ENCODE results near the gene MTG2.

MTG2 gene

DNA sequence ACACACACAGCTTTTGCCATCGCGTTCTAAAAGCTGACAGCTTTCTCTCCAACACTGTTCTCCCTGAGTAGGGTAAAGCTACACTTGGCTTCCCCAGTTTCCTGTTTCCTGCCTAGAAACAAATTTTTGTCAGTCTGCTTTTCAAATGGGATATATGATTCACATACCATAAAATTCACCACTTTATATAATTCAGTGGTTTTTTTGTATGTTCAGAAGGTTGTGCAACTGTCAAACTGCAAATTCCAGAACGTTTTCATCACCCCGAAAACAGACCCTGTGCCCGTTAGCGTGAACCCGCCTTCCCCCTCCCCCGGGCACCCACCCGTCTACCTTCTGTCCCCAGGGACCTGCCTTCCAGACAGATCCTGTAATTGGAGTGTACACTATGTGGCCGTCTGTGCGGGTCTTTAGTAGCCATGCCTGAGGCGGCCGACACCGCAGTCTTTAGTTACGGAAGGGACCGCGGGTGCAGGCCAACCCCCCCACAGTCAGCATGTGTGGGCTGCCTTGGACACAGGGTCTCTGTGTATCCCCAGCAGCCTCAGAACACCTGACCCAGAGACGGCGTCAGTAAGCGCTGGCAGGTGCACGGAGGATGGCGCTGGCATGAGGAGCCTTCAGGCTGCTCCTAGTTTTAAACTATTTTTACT, 20.7 kb downstream of the MTG2 start:
- DNase-seq (ENCODE audit: low read depth in 2 of 2, low spot score in 1 of 2): no peak

DNA sequence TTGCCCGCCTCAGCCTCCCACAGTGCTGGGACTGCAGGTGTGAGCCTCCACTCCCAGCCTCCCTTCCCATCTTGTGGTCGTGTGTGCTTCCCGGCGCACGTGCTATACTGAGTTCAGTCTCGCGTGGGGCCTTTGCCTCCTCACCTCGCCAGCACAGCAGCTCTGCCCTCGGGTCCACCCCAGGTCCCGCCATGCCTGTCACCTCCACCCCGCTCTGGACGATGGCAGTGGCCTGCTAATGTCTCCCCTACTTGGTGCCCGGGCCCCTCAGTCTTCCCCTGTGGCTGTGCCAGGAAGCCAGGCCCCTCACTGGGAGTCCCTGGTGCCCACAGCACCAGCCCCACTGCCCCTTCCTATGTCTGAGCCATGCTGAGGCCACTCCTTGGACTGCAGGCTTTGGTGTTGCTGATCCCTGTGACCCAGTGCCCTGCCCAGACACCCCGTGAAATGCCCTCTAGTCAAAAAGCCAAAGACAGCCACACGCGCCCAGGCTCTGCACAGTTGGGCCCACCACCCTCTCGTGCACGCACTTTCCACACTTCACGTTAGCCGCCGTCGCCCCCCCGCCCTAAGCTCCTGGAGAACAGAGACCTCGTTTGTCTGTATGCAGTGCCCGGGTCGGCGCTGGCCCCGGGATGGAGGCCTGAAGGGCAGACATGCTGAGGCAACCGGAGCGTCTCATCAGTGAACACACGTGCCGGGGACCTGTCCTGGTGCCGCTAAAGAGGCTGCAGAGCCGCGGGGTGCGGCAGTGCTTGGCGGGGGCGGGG, 23.0 kb downstream of the MTG2 start:
- no peak for DNase-seq (ENCODE audit: low read depth in 2 of 2, low spot score in 1 of 2)

DNA sequence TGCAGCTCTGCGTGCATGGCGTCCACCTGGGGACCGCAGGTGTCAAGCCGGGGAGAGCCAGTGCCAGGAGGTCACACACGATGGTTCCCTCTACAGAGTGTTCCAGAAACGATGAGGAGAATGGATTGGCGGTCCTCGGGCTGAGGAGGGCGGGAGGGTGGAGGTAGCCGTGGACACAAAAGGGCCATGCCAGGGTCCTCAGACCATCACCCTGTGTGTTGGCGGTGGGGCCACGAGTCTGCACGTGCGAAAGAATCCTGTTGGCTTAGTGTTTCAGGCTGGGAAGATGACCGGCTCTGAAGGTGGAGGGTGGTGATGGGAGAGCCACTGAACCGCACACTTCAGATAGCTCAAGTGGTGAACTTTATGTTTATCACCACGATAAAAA, 23.6 kb downstream of the MTG2 start:
- DNase-seq (ENCODE audit: low read depth in 2 of 2, low spot score in 1 of 2): no peak

DNA sequence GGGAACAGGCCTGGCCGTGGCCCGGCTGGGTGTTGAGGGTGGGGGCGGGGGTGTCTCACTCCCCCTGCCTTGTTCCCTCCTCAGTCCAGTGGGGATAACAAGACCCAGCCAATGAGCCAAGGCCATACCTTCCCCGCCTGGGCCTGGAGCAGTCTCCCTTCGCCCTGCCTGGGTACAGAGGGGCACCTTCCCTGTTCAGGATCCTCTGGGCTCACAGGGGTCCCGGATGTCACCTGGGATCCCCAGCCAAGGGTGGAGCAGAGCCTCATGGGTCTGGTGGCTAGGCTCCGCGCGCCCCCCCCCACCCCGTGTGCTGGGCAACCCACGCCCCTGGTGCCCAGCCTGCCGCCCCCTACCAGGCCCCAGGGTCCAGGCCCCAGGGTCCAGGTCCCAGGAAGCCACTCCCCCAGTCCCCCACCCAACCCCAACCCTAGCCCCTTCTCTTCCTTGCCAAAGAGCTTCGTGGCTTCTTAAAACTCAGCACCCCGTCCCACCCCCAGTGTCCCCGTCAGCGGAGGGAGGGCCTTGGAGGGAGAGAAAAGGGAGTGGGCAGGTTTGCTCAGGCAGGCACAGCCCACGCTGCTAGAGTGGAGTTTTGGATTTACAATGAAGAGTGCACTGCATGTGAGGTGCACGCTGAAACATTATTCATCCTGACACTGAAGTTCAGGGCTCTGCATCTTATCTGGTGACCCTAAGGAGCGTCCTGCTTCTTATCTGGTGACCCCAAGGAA, 25.4 kb downstream of the MTG2 start:
- DNase-seq (ENCODE audit: low read depth in 2 of 2, low spot score in 1 of 2): no peak

DNA sequence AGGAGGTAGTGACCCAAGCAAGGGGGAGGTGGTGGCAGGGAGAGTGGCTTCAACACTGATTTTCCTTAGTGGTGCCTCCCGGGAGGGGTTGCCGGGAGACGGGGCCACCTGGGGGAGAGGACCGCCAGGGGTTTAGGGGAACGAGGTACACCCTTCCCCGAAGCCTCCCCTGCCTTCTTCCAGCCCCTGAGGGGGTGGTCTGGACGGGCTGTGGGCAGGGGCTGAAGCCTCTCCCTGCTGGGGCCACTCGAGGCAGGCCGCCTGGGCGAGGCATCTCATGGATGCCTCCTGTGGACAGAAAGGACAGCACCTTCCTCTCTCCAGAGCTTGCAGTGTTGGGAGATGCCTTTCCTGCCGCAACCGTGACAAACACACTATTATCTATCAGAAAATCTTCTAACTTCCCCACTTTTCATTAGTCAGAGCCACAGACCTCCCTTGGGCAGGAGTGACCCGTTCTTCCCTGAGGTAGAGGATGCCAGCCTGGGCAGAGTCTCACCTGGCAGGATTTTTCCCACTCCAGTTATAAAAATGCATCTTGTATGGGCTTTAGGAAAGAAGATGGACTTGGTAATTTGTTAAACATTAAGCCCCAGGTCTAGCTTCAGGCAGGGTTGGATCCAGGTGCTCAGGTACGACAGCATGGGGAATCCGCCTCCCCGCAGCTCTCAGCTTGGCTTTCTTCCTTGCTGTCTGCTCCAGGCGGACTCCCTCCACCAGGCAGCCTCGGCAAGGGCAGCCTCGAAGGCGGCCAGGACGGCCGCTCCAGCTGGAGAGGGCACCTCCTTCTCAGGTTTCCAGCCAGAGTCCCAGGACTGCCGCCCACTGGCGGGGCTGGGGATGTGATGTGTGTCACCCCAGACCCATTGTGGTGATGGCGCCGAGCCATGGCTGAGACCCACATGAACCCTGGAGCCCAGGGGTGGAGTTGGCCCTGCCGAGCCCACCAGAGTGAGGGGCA, 26.2 kb downstream of the MTG2 start:
- DNase-seq (ENCODE audit: low read depth in 2 of 2, low spot score in 1 of 2): no peak

DNA sequence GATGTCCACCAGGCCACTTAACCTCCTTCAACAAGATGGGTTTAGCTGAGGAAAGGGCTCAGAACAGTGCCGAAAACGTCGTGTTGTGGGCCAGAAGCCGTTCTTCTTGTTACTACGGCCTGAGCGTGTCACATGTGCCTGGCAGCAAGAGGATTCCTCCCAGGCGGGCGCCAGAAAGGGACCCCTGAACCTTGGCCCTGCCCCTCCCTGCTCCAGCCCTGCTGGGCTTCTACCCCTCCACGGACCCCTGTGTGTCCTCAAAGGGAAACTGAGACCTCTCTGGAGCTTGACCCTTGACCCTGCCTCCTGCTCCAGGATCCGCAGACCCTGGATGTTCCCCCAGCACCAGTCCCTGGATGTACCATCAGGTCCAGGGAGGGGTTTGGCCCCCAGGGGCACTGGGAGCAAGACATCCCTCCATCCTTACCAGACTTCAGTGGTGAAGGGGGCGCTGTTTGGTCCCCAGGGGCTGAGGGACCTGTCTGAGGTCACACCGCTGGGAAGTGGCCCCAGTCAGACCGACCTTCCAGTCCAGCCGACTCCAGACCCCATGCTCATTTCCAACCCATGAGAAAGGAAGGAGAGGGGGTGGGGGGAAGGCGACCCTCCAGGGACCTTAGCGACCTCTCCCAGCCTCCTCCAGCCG, 27.1 kb downstream of the MTG2 start:
- DNase-seq (ENCODE audit: low read depth in 2 of 2, low spot score in 1 of 2): no peak

DNA sequence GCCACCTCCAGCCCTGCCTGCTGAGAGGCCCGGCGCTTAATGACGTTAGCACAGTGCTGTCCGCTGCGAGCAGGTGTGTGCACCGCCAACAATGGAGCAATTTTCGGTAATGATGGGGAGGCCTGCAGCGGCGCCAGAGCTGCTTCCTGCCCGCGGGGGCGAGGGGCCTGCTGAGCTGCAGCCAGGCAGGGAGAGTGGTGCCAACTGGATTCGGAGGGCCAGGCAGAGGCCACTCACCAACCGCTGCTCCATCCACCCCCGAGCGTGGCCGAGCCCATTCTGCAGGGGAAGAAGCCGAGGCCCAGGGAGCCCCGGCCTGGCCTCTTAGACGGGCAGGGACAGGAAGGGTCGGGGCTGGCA, 27.6 kb downstream of the MTG2 start:
- DNase-seq (ENCODE audit: low read depth in 2 of 2, low spot score in 1 of 2): no peak

DNA sequence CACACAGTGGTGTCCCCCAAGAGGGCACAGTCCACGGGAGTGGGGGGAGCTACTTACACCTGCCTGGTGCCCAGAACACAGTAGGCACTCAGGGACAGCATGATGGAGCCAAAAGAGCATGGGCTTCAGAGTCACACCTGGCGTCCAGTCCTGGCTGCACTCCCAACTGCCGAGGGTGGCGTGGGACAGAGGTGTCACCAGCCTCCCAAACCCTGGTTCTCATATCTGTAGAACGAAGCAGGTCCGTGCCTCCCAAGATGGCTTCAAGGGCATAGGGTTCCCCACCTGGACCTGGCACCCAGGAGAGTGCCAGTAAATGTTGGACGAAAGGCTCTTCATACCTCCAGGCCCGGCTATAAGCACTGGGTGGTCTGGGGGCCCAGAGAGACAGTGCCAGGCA, 28.4 kb downstream of the MTG2 start:
- no peak for DNase-seq (ENCODE audit: low read depth in 2 of 2, low spot score in 1 of 2)

DNA sequence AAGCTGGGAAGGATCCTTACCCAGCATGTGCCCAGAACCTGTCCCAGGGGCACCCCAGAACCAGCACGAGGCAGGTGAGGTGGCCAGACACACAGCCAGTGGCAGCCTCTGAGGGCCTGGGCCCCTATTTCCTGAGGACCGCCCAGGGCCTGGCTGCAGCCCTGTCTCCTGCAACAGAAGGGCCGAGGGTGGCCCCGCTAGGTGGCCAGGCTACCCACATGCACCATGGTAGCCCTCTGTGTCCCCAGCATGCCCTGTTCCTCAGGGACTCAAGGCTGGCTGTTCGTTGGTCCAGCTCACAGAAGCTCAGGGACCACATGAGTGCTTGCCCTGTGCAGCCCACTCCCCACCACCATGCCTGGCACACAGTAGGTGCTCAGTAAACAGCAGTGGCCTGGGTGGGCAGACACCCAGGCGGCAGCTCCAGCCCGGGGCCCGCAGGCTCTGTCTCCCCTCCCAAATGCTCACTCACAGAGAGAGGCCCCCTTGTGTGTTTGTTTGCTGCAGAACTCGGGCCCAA, 29.0 kb downstream of the MTG2 start:
- DNase-seq (ENCODE audit: low read depth in 2 of 2, low spot score in 1 of 2): no peak

DNA sequence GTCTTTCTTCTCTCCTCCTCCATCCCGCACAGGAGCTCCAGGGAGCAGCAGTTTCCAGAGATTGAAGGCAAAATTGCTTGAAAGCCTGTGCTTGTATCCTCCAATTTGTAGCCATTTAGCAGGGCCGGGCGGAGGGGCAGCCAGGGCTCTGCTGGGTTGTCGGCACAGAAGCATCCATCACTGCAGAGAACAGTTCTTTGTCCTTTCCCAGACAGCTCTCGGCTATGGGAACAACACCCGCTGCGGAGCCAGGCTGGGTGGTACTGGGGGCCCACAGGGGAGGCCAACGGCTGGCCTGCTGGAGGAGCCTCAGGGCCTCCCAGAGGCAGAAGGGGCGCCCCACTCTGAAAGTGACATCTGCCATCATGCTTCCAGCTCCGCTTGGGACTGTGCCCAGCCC, 29.5 kb downstream of the MTG2 start:
- DNase-seq (ENCODE audit: low read depth in 2 of 2, low spot score in 1 of 2): no peak

DNA sequence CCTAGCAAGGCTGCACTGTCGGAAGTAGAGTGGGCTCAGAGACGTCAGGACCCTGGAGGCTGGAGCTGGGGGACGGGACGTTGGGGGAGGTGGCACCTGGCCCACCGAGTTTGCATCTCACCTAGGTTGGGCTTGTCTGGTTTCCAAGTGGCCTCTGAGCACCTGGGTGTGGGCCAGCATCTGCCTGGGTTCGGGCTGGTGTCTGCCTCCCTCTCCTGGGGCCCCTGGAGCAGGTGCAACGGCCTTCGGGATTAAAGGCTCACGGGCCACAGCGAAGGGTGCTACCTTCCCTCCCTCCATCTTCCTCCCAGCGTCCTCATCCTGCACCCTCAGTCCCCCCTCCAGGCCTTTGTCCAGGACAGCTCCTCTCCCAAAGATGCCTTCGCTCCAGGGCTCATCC, 31.2 kb downstream of the MTG2 start:
- no peak for DNase-seq (ENCODE audit: low read depth in 2 of 2, low spot score in 1 of 2)

DNA sequence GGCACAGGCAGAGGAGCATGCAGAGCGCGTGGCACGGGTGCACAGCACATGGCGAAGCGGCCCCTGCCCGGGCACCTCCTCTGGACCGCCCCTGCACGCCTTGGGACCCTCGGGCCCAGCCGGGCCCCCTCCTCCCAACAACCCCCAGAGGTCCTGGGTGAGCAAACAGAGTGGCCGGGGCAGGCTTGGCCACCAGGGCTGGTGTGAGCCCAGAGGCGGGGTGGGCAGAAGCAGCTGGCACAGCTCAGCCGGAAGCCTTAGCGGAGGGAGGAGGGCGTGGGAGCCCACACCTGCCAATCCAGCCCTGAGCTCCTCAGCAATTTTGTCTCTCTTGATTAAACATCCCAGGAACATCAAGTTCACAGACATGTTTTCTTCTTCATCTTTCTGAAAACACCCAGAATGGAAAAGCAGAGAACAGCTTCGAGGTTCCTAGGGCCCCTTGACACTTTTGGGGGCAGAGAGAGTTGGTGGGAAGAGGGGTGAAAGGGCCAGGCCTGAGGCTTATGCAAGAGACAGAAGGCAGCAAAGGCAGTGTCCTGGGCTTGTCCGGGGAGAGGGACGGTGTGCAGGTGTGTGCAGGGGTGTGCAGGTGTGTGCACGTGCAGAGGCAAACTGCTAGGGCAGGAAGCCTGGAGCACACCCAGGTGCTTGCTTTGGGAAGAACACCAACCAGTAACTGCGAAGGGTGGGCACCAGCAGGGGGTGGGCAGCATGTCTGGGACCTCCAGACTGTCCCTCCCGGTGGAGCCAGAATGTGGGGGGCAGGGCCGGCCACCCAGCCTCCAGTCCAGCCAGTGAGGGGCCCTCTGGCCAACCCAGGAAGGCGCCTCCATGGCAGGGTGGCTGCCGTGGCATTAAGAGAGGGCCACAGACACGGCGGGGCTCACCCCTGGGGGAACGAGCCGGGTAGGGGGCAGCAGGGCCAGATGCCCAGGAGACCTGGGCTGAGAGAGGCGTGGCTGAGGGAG, 32.5 kb downstream of the MTG2 start:
- no peak for DNase-seq (ENCODE audit: low read depth in 2 of 2, low spot score in 1 of 2)

DNA sequence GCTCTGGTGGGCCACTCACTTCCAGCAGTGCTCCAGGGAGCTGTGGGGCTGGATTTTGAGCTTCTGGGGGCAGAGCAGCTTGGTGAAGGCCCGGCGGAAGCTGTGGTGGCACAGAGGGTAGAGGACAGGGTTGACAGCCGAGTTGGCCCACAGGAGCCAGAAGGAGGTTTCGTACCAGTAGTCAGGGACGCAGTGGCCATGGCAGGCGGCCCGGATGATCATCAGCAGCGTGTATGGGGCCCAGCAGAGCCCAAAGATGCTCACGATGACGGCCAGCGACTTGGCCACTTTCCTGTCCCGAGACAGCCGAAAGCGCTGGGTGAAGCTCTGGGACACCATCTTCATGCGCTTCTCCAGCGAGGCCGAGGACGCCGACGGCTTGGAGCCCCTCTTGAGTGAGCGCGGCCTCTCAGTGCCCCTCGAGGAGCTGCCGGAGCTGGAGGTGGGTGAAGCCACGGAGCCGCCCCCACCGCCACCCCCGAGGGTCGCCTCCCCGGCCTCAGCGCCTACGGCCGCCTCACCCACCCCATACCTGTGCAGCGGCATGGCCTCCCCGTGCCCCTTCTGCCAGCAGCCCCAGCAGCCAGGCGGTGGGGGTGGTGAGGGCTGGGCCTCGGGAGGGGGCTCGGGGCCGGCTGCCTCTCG, 33.3 kb downstream of the MTG2 start:
- no peak for DNase-seq (ENCODE audit: low read depth in 2 of 2, low spot score in 1 of 2)

DNA sequence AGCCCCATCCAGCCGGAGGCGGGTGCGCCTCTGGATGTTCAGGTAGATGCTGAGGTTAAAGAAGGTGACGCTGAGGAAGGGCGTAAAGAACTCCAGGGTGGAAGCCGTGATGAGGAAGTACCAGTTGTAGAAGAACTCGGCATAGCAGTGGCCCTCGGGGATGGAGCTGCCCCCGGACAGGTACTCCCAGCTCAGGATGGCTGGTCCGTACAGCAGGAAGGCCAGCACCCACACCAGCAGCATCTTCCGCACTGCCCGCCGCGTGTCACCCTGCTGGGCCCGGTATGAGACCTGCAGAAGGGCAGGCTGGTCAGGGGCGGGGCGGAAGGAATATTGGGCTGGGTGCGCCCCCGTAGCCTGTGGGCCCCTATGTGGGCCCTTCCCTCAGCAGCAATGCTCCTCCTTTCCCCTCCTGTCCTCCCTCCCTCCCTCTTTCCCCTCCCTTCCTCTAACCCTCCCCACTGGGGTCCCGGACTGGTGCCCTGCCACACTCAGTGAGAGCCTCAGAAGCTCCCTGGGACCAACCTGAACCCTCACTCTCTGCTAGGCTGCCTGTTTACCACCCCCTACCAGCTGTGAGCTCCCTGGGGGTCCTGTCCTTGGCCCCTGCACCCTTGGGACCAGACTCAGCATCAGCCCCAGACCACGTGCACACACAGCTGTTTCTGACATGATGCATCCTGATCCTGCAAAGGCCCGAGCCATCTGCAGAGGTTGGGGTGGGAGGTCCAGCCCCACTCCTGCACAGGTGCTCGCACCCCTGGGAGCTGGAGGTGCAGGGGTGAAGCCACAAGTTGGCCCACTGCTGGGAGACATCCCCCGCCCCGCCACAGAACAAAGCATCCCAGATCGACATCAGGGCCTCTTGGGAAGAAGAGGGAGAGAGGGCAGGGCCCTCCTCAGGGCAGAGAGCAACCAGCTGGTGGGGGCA, 34.1 kb downstream of the MTG2 start:
- DNase-seq (ENCODE audit: low read depth in 2 of 2, low spot score in 1 of 2): no peak

DNA sequence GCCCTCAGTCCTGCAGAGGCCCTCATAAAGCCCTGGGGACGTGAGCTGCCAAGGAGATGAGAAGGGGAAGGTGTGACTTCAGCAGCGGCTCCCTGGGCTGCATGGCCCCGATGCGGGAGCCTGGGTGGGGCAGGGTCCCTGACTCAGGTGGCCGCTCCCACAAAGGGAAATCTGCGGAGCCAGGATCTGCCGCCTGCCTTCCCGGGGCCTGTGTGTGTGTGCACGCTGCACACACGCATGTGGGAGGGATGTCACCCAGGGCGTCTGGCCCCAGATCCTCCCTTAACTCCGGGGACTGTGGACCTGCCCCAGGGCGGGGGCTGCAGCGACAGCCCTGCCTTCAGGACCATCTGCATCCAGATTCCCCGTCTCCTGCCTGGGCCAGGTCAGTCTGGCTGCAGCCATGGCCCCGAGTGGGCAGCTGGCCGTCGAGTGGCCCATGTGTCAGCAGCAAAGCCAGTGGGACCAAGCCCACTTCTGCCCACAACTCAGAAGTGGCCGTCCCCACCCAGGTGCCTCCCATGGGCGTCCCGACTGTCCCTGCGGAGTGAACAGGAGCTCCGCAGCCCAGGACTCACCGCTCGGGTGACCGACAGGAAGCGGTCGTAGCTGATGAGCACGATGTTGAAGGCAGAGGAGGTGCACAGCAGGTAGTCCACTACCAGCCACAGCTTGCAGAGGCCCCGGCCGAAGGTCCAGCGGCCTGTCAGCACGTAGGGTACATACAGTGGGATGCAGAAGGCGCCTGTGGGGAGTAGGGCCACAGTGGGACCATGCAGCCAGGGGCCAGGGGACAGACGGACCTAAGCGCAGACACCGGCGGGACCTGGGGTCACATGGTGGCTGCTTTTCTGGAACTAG, 35.3 kb downstream of the MTG2 start:
- DNase-seq (ENCODE audit: low read depth in 2 of 2, low spot score in 1 of 2): no peak

DNA sequence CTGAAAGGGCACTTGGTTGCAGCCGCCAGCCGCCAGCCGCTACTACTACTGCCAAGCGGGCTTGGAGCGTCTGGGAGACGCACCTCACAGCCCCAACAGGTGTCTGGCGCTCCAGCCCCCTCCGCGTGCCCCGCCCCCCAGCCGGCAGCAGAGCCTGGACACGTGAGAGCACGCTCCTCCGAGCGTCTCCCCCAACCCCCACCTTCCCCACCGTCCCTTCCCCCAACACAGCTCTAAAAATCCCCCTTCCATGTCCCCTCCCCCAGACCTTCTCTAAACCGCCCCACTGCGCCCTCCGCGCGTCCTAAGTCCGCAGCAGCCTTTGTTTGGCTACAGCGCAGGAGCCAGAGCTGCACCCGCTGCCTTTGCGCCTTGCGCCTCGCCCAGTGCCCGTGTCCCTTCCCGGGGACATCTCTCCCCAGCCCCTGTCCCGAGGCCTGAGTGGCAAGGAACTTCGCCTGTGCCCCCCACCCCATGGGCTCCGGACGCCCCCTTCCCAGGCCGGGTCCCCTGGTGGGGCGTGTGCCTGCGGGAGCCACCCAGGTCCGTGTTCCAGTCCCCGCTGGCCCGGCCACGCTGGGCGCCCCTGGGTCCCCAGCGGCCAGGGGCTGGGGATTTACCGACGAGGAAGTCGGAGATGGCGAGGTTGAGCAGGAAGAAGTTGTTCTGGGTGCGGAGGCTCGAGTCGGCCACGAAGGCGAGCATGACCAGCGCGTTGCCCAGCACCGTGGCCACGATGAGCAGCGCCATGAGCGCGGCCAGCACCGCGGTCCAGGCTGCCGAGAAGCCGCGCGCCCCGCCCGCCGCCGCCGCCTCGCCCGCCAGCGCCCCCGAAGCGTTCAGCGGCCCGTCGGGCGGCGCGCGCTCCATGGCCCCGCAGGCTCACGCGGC, 36.5 kb downstream of the MTG2 start:
- DNase-seq (ENCODE audit: low read depth in 2 of 2, low spot score in 1 of 2): no peak
